GM21515 (cell line): ENCODE measurements around the gene SH3BGRL2.
"Not testable (repeated sequence)": the region's sequence is repeated elsewhere in the genome, so short reads cannot be mapped to it uniquely, and the experiment has no call there.

ENCODE experiments used
- ATAC-seq: cut with Tn5 transposase; IDR thresholded peaks from one replicate; pipeline ENCODE4 v1.9.1; 2021; ENCODE audit not compliant: unreplicated experiment

The SH3BGRL2 gene

GRCh38 chr6:79614326-79615305 is 16.5 kb upstream of the SH3BGRL2 start:
- ATAC-seq = peak; percentile 80

DNA sequence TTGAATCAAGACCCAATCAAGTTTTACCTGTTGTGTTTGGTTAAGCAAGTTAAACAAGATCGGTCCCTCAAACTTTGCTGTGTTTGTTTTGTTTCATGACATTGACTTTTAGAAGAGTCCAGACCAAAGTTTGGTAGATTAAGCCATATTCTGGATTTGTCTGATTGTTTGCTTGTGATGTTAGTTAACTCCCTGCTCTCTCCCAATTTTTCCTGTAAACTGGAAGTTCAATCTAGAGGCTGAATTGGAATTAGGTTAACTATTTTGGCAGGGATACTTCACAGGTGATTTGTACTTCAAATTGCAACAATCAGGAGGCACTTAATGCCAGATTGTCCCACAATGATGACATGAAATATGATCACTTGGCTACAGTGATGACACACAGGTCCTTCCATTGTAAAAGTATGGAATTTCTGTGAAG is 13.6 kb upstream of the SH3BGRL2 start:
- no peak for ATAC-seq

GRCh38 chr6:79618425-79618824 is 12.7 kb upstream of the SH3BGRL2 start:
- not testable (repeated sequence) for ATAC-seq

- no peak for ATAC-seq
These were observed 9.6 kb upstream of the SH3BGRL2 start for GRCh38 chr6:79621579-79621978.

- ATAC-seq = no peak
These were observed 8.8 kb upstream of the SH3BGRL2 start for GRCh38 chr6:79622364-79622763.

DNA sequence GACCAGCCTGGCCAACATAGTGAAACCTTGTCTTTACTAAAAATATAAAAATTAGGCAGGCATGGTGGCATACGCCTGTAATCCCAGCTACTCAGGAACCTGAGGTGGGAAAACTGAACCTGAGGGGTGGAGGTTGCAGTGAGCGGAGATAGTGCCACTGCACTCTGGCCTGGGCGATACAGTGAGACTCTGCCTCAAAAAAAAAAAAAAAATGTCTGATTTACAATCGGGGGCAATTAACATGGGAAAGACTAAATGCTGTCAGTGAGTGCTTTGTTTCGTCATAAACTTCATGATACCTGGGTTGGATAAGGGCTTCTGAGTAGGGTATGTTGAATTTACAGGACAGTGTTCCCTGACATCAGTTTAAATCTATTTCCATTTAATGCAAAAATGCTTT is 8.0 kb upstream of the SH3BGRL2 start:
- no peak for ATAC-seq

DNA sequence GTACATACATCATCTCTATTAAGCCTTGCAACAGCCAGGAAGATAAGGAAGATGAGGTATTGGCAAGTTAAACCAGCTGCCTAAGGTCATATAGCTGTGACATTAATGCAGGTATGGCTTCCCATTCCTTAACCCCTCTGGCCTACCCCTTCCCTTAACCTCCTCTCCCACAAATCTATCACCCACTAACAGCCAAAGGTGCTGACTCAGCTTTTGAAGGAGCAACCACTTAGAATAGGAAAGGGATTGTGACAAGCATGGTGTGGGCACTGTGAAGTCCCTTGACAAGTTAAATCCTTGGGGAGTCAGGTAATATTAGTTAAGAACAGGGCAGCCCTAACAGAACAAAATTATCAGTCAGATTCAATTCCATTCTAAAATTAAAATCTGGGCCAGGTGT is 5.4 kb upstream of the SH3BGRL2 start:
- no peak for ATAC-seq

- no peak for ATAC-seq
These were observed 4.3 kb upstream of the SH3BGRL2 start for GRCh38 chr6:79626811-79627210.

DNA sequence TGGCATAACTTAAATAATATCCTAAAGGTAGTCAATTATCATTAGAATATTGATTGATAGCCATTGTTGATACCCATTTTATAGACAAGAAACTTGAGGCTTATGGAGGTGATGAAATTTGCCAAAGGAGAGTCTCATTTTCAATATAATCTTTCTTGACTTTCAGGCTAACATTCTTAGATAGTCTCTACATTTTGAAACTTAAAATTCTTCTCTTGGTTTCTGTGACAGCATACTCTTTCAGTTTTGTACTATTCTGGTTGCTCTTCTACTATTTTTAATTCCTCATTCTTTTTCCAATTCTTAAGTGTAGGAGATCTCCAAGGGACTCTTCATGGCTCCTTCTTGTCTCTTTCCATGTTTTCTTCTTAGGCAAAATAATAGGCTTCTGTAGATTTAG is 3.7 kb upstream of the SH3BGRL2 start:
- no peak for ATAC-seq

DNA sequence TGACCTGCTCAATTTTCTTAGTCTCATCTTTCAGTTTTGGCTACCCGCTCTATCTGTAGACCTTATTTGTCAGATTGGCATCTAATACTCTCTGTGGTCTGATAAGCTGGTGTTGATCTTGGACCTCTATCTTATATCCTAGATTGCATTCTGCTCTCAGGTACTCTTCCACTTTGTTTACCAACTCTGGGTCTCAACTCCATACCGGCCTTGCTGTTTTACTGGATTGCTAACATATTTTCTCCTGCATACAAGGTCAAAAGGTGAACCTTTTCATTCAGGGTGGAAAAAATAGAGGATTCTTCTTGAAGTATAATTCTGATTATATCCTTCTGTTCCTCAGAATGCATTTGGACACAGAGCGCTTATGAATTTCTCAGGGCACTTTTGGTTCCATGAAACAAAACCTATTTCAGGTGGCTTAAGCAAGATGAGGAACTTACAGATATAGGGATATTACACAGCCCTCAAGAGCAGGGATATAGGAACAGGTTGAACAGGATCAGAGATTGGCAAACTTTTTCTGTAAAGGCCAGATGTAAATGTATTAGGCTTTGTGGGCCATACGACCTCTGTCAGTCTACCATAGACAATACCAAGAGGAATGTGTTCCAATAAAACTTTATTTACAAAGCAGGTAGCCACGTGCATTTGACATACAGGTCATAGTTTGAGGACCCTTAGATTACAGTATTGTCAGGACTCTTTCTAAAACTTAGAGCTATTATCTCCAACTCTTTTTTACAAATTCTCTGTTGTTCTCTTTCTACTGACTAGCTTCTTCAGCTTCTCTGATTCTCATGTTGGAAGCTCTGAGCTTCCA is 2.5 kb upstream of the SH3BGRL2 start:
- ATAC-seq = no peak

DNA sequence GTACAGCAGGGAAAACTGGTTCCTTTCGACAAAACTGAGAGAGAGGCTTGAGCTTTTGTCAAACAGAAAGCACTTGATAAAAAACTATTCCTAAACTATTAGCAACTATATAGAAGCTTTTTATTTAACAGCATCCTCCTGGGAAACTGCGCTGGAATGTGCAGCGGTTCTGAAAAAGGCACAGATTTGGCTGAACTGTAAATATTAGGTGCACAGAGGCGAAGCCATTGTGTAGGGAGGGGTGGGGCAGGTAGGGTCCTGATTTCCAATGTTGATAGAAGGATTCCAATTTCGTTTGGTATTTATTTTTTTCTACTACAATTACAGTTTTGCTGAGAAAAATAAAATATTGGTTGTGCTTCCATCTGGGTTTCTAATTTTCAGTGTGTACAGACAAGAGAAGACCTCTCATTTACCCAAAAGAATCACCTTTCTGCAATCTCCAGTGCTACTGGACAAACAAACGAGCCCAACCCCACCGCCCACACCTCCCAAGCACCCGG is 698 bp upstream of the SH3BGRL2 start:
- ATAC-seq = no peak

- no peak for ATAC-seq
These were observed 604 bp downstream of the SH3BGRL2 start for GRCh38 chr6:79631693-79632172.

GRCh38 chr6:79632580-79632979 is 1.5 kb downstream of the SH3BGRL2 start:
- no peak for ATAC-seq

DNA sequence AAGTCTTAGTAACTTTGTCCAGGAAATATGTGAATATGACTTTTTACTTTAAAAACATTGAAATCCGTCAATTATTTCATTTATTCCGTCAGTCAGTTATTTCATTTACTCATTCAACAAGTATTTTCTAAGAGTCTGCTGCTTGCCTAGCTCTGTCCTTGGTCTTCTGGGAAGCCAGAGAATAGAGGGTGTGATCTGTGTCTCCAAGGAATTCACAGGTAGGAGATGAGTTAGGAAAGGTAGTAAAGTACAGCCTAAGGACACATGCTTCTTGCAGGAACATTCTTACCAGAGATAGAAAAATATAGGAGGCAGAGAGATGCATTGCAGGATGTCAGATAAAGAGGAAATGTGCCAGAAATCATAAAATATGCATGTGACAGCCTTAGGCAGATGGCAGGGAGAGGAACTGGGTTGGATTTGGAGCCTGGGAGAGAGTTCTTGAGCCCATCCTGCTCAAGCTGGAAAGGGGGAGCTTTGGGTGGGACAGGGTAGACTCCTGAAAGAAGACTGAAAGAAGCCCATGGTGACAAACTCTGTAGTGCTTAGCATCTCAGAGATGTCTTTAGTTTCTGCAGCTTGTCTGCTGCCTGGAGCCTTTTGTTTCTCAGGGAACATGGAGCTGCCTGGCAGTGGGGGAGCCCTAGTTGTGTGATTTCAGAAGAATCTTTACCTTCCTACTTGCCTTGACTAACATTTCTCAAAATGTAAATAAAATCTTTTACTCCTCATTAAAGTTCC is 3.5 kb downstream of the SH3BGRL2 start:
- ATAC-seq = no peak

DNA sequence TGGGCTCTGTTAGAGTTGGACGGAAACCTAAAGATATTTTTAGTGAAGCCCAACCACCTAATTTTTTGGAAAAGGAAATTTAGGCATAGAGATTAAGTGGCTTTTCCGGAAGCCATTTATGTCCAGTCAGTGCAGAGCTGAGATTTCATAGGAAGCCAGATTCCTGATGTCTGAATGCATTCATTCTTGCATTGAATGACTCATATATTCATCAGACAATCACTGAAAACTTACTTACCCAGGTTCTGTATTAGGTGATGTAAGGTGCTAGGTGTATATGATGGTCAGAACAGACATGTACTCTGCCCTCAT is 4.1 kb downstream of the SH3BGRL2 start:
- ATAC-seq = no peak

DNA sequence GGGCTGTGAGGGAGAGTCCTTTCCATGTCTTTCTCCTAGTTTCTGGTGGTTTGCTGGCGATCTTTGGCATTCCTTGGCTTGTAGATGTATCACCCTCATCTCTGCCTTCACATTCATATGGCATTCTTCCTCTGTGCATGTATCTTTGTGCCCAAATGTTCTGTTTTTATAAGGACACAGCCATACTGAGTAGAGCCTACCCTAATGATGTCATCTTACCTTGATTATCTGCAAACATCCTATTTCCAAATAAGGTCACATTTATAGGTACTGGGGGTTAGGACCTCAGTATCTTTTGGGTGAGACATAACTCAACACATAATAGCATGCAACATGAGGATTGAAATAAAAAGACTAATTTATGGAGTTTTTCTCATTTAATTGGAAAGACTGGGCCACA is 5.5 kb downstream of the SH3BGRL2 start:
- ATAC-seq = no peak

- ATAC-seq = no peak
These were observed 9.3 kb downstream of the SH3BGRL2 start for GRCh38 chr6:79640146-79641111.

DNA sequence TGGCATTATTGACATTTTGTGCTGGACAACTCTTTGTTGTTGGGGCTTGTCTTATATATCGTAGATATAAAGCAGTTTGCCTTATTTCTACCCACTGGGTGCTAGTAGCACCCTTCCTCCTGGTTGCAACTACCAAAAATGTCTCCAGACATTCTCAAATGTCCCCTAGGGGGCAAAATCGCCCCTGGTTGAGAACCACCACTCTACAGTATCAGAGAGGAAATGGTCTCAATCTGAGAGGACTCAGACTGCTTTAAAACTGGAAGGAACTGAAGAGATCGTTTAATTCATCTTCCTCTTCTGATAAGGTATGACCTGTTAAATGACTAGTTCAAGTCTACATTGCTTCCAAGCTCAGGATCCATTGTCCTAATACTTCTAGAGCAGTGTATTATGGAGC is 14.9 kb downstream of the SH3BGRL2 start:
- peak; percentile 61 for ATAC-seq

DNA sequence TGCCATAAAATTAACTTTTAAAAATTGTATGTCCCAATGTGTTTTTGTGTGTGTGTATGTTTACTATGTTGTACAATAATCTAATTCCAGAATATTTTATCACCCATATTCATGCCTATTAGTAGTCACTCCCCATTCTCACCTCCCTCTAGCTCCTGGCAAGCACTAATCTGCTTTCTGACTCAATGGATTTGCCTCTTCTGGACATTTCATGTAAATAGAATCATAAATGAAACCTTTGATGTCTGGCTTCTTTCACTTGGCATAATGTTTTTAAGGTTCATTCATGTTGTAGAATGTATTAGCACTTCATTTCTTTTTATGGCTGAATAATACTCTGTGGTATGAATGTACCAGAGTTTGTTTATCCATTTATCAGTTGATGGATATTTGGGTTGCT is 15.4 kb downstream of the SH3BGRL2 start:
- no peak for ATAC-seq

GRCh38 chr6:79647741-79648140 is 16.6 kb downstream of the SH3BGRL2 start:
- ATAC-seq = no peak
